Naive thymus-derived CD8-positive, alpha-beta T cell (primary cell): Measurements from ENCODE around the gene TXNIP. TPM values are rescaled to one million over a fixed set of nuclear protein-coding genes. Genes with fewer than 3 reads are reported as not detected.

Source experiments
- ATAC-seq, 2 donors: fragments of 150-1000 bp; cut with Tn5 transposase in 1 of 2; sonication (Bioruptor Pico), chemical (Tn5 transposase) in 1 of 2; 1 replicate in 1 of 2; 2 replicates in 1 of 2; pipeline ENCODE4 v1.10.0; 2021; ENCODE audit warnings: mild to moderate bottlenecking in 2 of 2, moderate library complexity in 2 of 2
- POLR2A ChIA-PET: fragments of 350-600 bp; sonication (Branson Sonifier 250); formaldehyde crosslinking; loops from one replicate; lab custom pipeline; 2021; ENCODE audit warnings: antibody characterized with exemption; lab: Charles Lee
- DNase-seq, 10 donors: peaks; one replicate each; pipeline versions ENCODE4 v3.0.0 to v3.0.0-alpha.2; 2020 to 2022
- H3K27ac Mint-ChIP-seq, 10 donors: one replicate each; pipeline ENCODE4 v1.8.0; 2020 to 2022; ENCODE audit warnings: mild to moderate bottlenecking in 10 of 10, mixed read lengths in 10 of 10, moderate library complexity in 4 of 10, inconsistent platforms in 1 of 10
- H3K27me3 Mint-ChIP-seq, 5 donors: one replicate each; pipeline ENCODE4 v1.8.0; 2021 to 2022; ENCODE audit warnings: mixed read lengths in 5 of 5
- H3K36me3 Mint-ChIP-seq, 3 donors: one replicate each; pipeline ENCODE4 v1.8.0; 2020 to 2022; ENCODE audit warnings: mixed read lengths in 3 of 3, mild to moderate bottlenecking in 2 of 3, inconsistent platforms in 1 of 3
- H3K4me1 Mint-ChIP-seq, 4 donors: one replicate each; pipeline ENCODE4 v1.8.0; 2021 to 2022; ENCODE audit warnings: mixed read lengths in 4 of 4
- H3K4me3 Mint-ChIP-seq, 10 donors: one replicate each; pipeline ENCODE4 v1.8.0; 2020 to 2022; ENCODE audit warnings: mild to moderate bottlenecking in 10 of 10, mixed read lengths in 10 of 10, moderate library complexity in 6 of 10, inconsistent platforms in 1 of 10
- H3K9me3 Mint-ChIP-seq, 9 donors: one replicate each; pipeline ENCODE4 v1.8.0; 2020 to 2022; ENCODE audit warnings: mixed read lengths in 9 of 9, mild to moderate bottlenecking in 3 of 9, inconsistent platforms in 1 of 9, moderate library complexity in 1 of 9
- polyA plus RNA-seq, 3 donors: library from polyadenylated mRNA; unstranded; fragments of 300-500 nt; fragmentation: Illumina TruSeq; gene quantifications; one replicate each; pipeline ENCODE4 v1.2.3, GENCODE V29; 2021
- total RNA-seq, 8 experiments: library from RNA in 2 of 8; stranded (reverse) in 2 of 8; gene quantifications; one replicate each; pipeline ENCODE4 v1.2.3 and lab custom pipeline; 2021 to 2026

The TXNIP gene
- total and polyA plus RNA-seq, 5 experiments from 2014 or later, result 836 to 5,114 (median 4,009) TPM

GRCh38 chr1:145952903-145953302 is 43.5 kb downstream of the TXNIP start:
- H3K9me3 Mint-ChIP-seq, result no peaks in the 10 kb centered on the region
- DNase-seq (no peak), ATAC-seq (no peak)
- no peaks in the 10 kb centered on the region for H3K27me3 Mint-ChIP-seq
- POLR2A ChIA-PET, result interaction anchor here (0.7 to 17.9 kb wide), 5 partner anchors 9 to 108 kb away, joined by 4 to 462 read pairs (median 4); partner anchors contain the start of genes NUDT17, RBM8A and TXNIP
- H3K36me3 Mint-ChIP-seq, result peaks cover 0 to 42% (median 0%) of the 10 kb centered on the region in 3 donors
- H3K4me1 Mint-ChIP-seq, result peaks cover 28 to 81% (median 79%) of the 10 kb centered on the region in 4 donors
- no peak overlapping the region for H3K4me3 Mint-ChIP-seq
- peak overlapping the region in 1 of 10 donors; percentile 32 for H3K27ac Mint-ChIP-seq

GRCh38 chr1:145951526-145951925 is 44.9 kb downstream of the TXNIP start:
- Mint-ChIP-seq H3K27me3 (no peaks in the 10 kb centered on the region), H3K36me3 (peaks cover 0 to 54% (median 3%) of the 10 kb centered on the region in 3 donors), H3K27ac (peak overlapping the region in 6 of 10 donors; percentile 10 to 67 (median 28)), H3K4me3 (no peak overlapping the region), H3K9me3 (no peaks in the 10 kb centered on the region), H3K4me1 (peaks cover 24 to 81% (median 73%) of the 10 kb centered on the region in 4 donors)
- DNase-seq (no peak), ATAC-seq (no peak)
- POLR2A ChIA-PET, result interaction anchor here (17.3 kb wide), 1 partner anchor 24 kb away, joined by 288 read pairs; the partner anchor contains the start of gene RBM8A

GRCh38 chr1:145949219-145949618 is 47.2 kb downstream of the TXNIP start:
- Mint-ChIP-seq H3K27ac (peak overlapping the region in 9 of 10 donors; percentile 3 to 75 (median 36)), H3K27me3 (no peaks in the 10 kb centered on the region), H3K4me1 (peaks cover 14 to 64% (median 54%) of the 10 kb centered on the region in 4 donors), H3K36me3 (peaks cover 0 to 74% (median 3%) of the 10 kb centered on the region in 3 donors), H3K9me3 (no peaks in the 10 kb centered on the region), H3K4me3 (no peak overlapping the region)
- no peak for ATAC-seq
- DNase-seq, result no peak
- POLR2A ChIA-PET, result interaction anchor here (0.7 to 1.3 kb wide), 3 partner anchors 9 to 22 kb away, joined by 3 read pairs; partner anchors contain the start of gene RBM8A

- POLR2A ChIA-PET, result no interaction called here
- peaks cover 16 to 59% (median 45%) of the 10 kb centered on the region in 4 donors for H3K4me1 Mint-ChIP-seq
- H3K27me3 Mint-ChIP-seq, result no peaks in the 10 kb centered on the region
- H3K4me3 Mint-ChIP-seq, result no peak overlapping the region
- peak overlapping the region in 1 of 10 donors; percentile 29 for H3K27ac Mint-ChIP-seq
- ATAC-seq (no peak), DNase-seq (no peak)
- peaks cover 3 to 78% (median 4%) of the 10 kb centered on the region in 3 donors for H3K36me3 Mint-ChIP-seq
- no peaks in the 10 kb centered on the region for H3K9me3 Mint-ChIP-seq
Observed at GRCh38 chr1:145947551-145947950, 48.8 kb downstream of the TXNIP start.

- Mint-ChIP-seq H3K27me3 (no peaks in the 10 kb centered on the region), H3K36me3 (peaks cover 4 to 82% (median 8%) of the 10 kb centered on the region in 3 donors)
- POLR2A ChIA-PET, result no interaction called here
Observed at GRCh38 chr1:145946477-145946986, 49.8 kb downstream of the TXNIP start.

GRCh38 chr1:145944532-145944931 is 51.8 kb downstream of the TXNIP start:
- peaks cover 4 to 86% (median 8%) of the 10 kb centered on the region in 3 donors for H3K36me3 Mint-ChIP-seq
- H3K4me3 Mint-ChIP-seq, result no peak overlapping the region
- H3K4me1 Mint-ChIP-seq, result peaks cover 11 to 36% (median 20%) of the 10 kb centered on the region in 4 donors
- H3K27ac Mint-ChIP-seq, result peak overlapping the region in 4 of 10 donors; percentile 14 to 58 (median 46)
- POLR2A ChIA-PET, result interaction anchor here (0.6 to 1.1 kb wide), 3 partner anchors 8 to 65 kb away, joined by 3 to 4 read pairs (median 4); no protein-coding TSS in a partner anchor
- DNase-seq (no peak), ATAC-seq (no peak)
- H3K27me3 Mint-ChIP-seq, result no peaks in the 10 kb centered on the region
- H3K9me3 Mint-ChIP-seq, result no peaks in the 10 kb centered on the region

More at GRCh38 chr1:145946477-145946986, 49.8 kb downstream of the TXNIP start:
- Mint-ChIP-seq H3K4me3 (no peak overlapping the region), H3K9me3 (no peaks in the 10 kb centered on the region), H3K4me1 (peaks cover 15 to 54% (median 37%) of the 10 kb centered on the region in 4 donors), H3K27ac (peak overlapping the region in 3 of 10 donors; percentile 16 to 68 (median 65))
- ATAC-seq, result no peak
- DNase-seq, result no peak

- Mint-ChIP-seq H3K9me3 (no peaks in the 10 kb centered on the region), H3K4me1 (peaks cover 0 to 23% (median 10%) of the 10 kb centered on the region in 4 donors), H3K27me3 (no peaks in the 10 kb centered on the region), H3K36me3 (peaks cover 4 to 86% (median 8%) of the 10 kb centered on the region in 3 donors), H3K4me3 (no peak overlapping the region), H3K27ac (peak overlapping the region in 2 of 10 donors; percentile 8 to 76)
- no peak for ATAC-seq
- DNase-seq, result no peak
- POLR2A ChIA-PET, result interaction anchor here (0.7 kb wide), 1 partner anchor 15 kb away, joined by 3 read pairs; the partner anchor contains the start of gene RBM8A
Observed at GRCh38 chr1:145942871-145943270, 53.5 kb downstream of the TXNIP start.

Other genes with a start within 250 kb of the TXNIP start
- 10 to 100 TPM; 16.3 to 18.9 TPM for gene RNF115, start 172.5 kb downstream of the TXNIP start, total RNA-seq
- gene RNF115, start 172.5 kb downstream of the TXNIP start, polyA plus RNA-seq, result 1 to 10 TPM; 5.8 to 6.6 (median 6.1) TPM
- 10 to 100 TPM; 42.8 to 44.6 TPM for gene POLR3C, start 172.4 kb downstream of the TXNIP start, total RNA-seq
- gene POLR3C, start 172.4 kb downstream of the TXNIP start, polyA plus RNA-seq, result 10 to 100 TPM; 40.2 to 54.5 (median 40.7) TPM
- 1 to 10 TPM; 5.8 to 6.1 TPM for gene NUDT17, start 150.9 kb downstream of the TXNIP start, total RNA-seq
- gene NUDT17, start 150.9 kb downstream of the TXNIP start, polyA plus RNA-seq, result 1 to 10 TPM; 2.0 to 3.9 (median 3.4) TPM
- 10 to 100 TPM; 31.1 to 33.8 TPM for gene PIAS3, start 137.5 kb downstream of the TXNIP start, total RNA-seq
- gene PIAS3, start 137.5 kb downstream of the TXNIP start, polyA plus RNA-seq, result 10 to 100 TPM; 10.7 to 14.7 (median 12.4) TPM
- gene ANKRD35, start 110.7 kb downstream of the TXNIP start, total RNA-seq, result not detected
- gene ANKRD35, start 110.7 kb downstream of the TXNIP start, polyA plus RNA-seq, result under 1 TPM; 0.27 to 0.57 (median 0.42) TPM
- 1 to 10 TPM; 5.0 to 5.1 TPM for gene ITGA10, start 86.5 kb downstream of the TXNIP start, total RNA-seq
- gene ITGA10, start 86.5 kb downstream of the TXNIP start, polyA plus RNA-seq, result not detected
- gene PEX11B, start 77.9 kb downstream of the TXNIP start, total RNA-seq, result 10 to 100 TPM; 37.5 to 39.7 TPM
- 10 to 100 TPM; 35.3 to 50.3 (median 44.0) TPM for gene PEX11B, start 77.9 kb downstream of the TXNIP start, polyA plus RNA-seq
- 100 to 1,000 TPM; 135 to 138 TPM for gene RBM8A, start 69.1 kb downstream of the TXNIP start, total RNA-seq
- gene RBM8A, start 69.1 kb downstream of the TXNIP start, polyA plus RNA-seq, result 100 to 1,000 TPM; 127 to 191 (median 148) TPM
- 10 to 100 TPM; 54.6 to 59.4 TPM for gene LIX1L, start 38.6 kb downstream of the TXNIP start, total RNA-seq
- gene LIX1L, start 38.6 kb downstream of the TXNIP start, polyA plus RNA-seq, result 10 to 100 TPM; 26.3 to 31.7 (median 29.3) TPM
- 1 to 10 TPM in 1 of 2 experiments, under 1 TPM in 1; 0.96 to 1.6 TPM for gene ANKRD34A, start 32.0 kb downstream of the TXNIP start, total RNA-seq
- gene ANKRD34A, start 32.0 kb downstream of the TXNIP start, polyA plus RNA-seq, result under 1 TPM; 0.12 to 0.38 (median 0.25) TPM
- gene POLR3GL, start 31.9 kb downstream of the TXNIP start, total RNA-seq, result 10 to 100 TPM; 32.5 to 34.4 TPM
- 100 to 1,000 TPM in 1 of 3 donors, 10 to 100 TPM in 2; 98.4 to 101 (median 98.6) TPM for gene POLR3GL, start 31.9 kb downstream of the TXNIP start, polyA plus RNA-seq
- gene HJV, start 25.2 kb upstream of the TXNIP start, total RNA-seq, result not detected
- not detected for gene HJV, start 25.2 kb upstream of the TXNIP start, polyA plus RNA-seq
- 1 to 10 TPM; 1.7 to 1.8 TPM for gene NBPF10, start 148.2 kb upstream of the TXNIP start, total RNA-seq
- gene NBPF10, start 148.2 kb upstream of the TXNIP start, polyA plus RNA-seq, result under 1 TPM; 0.01 to 0.10 (median 0.02) TPM
- 10 to 100 TPM; 59.8 to 62.9 TPM for gene NOTCH2NLA, start 232.4 kb upstream of the TXNIP start, total RNA-seq
- gene NOTCH2NLA, start 232.4 kb upstream of the TXNIP start, polyA plus RNA-seq, result 10 to 100 TPM; 11.9 to 13.4 (median 13.4) TPM